Kidney epithelial cell (primary cell): Measurements from ENCODE around the gene ITPR1. TPM values are rescaled to one million over a fixed set of nuclear protein-coding genes. Genes with fewer than 3 reads are reported as not detected.

Source experiments
- DNase-seq: peaks from one replicate; pipeline ENCODE4 v3.0.0-alpha.2; 2010; ENCODE audit warnings: low read depth
- H3K27me3 ChIP-seq: 2 replicates; pipeline ENCODE4 v1.6.0; 2011; ENCODE audit warnings: low read length; ENCODE audit not compliant: control insufficient read depth, insufficient read depth
- H3K36me3 ChIP-seq: 2 replicates; pipeline ENCODE4 v1.5.1; 2011; ENCODE audit warnings: low read length; ENCODE audit not compliant: control insufficient read depth, insufficient read depth
- H3K4me3 ChIP-seq: 2 replicates; pipeline ENCODE4 v1.5.1; 2011; ENCODE audit warnings: low read depth, mild to moderate bottlenecking, control low read depth, low read length
- CTCF ChIP-seq: IDR thresholded peaks from 2 replicates; pipeline ENCODE4 v1.5.1; 2011; ENCODE audit warnings: mild to moderate bottlenecking, moderate library complexity, low read length, control low read depth, inconsistent platforms; ENCODE audit not compliant: insufficient read depth, poor library complexity, severe bottlenecking
- total RNA-seq: library from RNA; depleted of rRNA; stranded (reverse); fragments of >200 nt; gene quantifications from 2 replicates; pipeline ENCODE4 v1.2.3, GENCODE V29; 2015

ITPR1 gene
- total RNA-seq, 1 donor from 2014 or later: 8.9 TPM

GRCh38 chr3:4466741-4467521 is 26.2 kb upstream of the ITPR1 start, which contains the start of gene SUMF1:
SUMF1 (minus strand) TSS chr3:4467269; CDS start chr3:4467245, 24 bp downstream.
- Histone ChIP-seq H3K36me3 (no peaks in the 10 kb centered on the region), H3K4me3 (peak within 1 kb of the TSS; percentile 94), H3K27me3 (no peaks in the 10 kb centered on the region)
- DNase-seq: peak; percentile 32
- no peak for TF ChIP-seq CTCF

GRCh38 chr3:4467522-4467867 is 25.7 kb upstream of the ITPR1 start:
- no peaks in the 10 kb centered on the region for H3K36me3 ChIP-seq
- H3K4me3 ChIP-seq: peak overlapping the region; percentile 94
- no peak for DNase-seq
- no peak for TF ChIP-seq CTCF
- H3K27me3 ChIP-seq: peaks cover under 1% of the 10 kb centered on the region

- no peak for TF ChIP-seq CTCF
- no peaks in the 10 kb centered on the region for H3K36me3 ChIP-seq
- DNase-seq: no peak
- H3K4me3 ChIP-seq: no peak overlapping the region
- peaks cover 6% of the 10 kb centered on the region for H3K27me3 ChIP-seq
Observed at GRCh38 chr3:4471907-4472306, 21.2 kb upstream of the ITPR1 start.

DNA sequence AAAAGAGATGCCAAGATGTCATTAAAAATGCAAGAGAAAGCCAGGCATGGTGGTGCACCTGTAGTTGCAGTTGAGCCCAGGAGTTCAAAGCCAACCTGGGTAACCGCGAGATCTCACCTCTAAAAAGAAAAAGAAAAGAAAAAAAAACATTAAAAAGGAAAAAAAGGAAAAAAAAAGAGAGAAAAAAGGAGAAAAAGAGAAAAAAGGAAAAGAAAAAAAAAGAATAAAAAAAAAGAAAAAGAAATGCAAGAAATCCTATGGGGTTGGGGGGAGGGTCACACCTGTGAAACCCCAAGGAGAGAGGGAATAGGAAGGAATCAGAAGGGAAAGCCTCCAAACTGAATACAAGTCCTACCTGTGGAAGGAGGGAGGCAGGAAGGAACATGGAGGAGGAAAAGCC is 20.8 kb upstream of the ITPR1 start:
- Histone ChIP-seq H3K36me3 (no peaks in the 10 kb centered on the region), H3K4me3 (no peak overlapping the region), H3K27me3 (peaks cover 6% of the 10 kb centered on the region)
- TF ChIP-seq CTCF: no peak
- DNase-seq: no peak

DNA sequence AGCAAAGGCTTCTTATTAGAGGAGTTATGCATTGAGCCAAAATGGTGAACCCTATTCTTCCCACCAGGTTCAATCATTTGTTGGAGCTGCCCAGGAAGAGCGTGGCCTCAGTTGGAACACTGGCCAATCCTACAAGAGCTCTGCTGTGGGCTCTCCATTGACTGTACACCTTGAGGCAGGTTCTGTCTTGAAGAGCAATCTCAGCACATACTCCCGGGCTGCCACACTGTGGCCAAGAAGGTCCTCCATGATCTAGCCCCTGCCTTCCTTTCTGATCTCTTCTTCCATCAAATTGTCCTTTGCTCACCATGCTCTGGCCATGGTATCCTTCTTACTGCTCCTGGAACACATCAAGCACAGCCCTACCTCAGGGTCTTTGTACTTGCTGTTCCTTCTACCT is 20.4 kb upstream of the ITPR1 start:
- Histone ChIP-seq H3K27me3 (peaks cover 6% of the 10 kb centered on the region), H3K36me3 (no peaks in the 10 kb centered on the region), H3K4me3 (no peak overlapping the region)
- TF ChIP-seq CTCF: no peak
- no peak for DNase-seq
